H9 (cell line): ENCODE results near the gene TAAR8. TPM values are rescaled to one million over a fixed set of nuclear protein-coding genes. Genes with fewer than 3 reads are reported as not detected.
A peak's percentile ranks its signal among the peaks of the same experiment; 100 is the strongest.
"Not testable (repeated sequence)": the region's sequence is repeated elsewhere in the genome, so short reads cannot be mapped to it uniquely, and the experiment has no call there.

Experiments used
- DNase-seq: peaks from one replicate; pipeline ENCODE4 v3.0.0-alpha.2; 2017
- H2AFZ ChIP-seq: one replicate; pipeline ENCODE4 v1.6.1; 2013; ENCODE audit warnings: mild to moderate bottlenecking, low read length, control low read depth, moderate library complexity
- H2AK5ac ChIP-seq: 2 replicates; pipeline ENCODE4 v1.6.1; 2013; ENCODE audit warnings: low read length, control low read depth, mixed read lengths; ENCODE audit not compliant: insufficient read length
- H2BK120ac ChIP-seq: one replicate; pipeline ENCODE4 v1.6.1; 2013; ENCODE audit warnings: low read depth, mild to moderate bottlenecking, low read length, control low read depth, inconsistent platforms; ENCODE audit not compliant: poor library complexity, severe bottlenecking
- H2BK12ac ChIP-seq: 2 replicates; pipeline ENCODE4 v1.6.1; 2013; ENCODE audit warnings: low read length, control low read depth, mixed read lengths, low read depth; ENCODE audit not compliant: insufficient read length
- H2BK15ac ChIP-seq: 2 replicates; pipeline ENCODE4 v1.6.1; 2013; ENCODE audit warnings: low read depth, low read length, control low read depth
- H2BK20ac ChIP-seq: one replicate; pipeline ENCODE4 v1.6.1; 2013; ENCODE audit warnings: low read depth, mild to moderate bottlenecking, low read length, control low read depth, inconsistent platforms; ENCODE audit not compliant: poor library complexity, severe bottlenecking
- H2BK5ac ChIP-seq: 2 replicates; pipeline ENCODE4 v1.6.1; 2013; ENCODE audit warnings: low read length, control low read depth, mixed read lengths; ENCODE audit not compliant: insufficient read length
- H3K14ac ChIP-seq: 2 replicates; pipeline ENCODE4 v1.6.1; 2013; ENCODE audit warnings: low read length, control low read depth; ENCODE audit not compliant: insufficient read depth
- H3K18ac ChIP-seq: 2 replicates; pipeline ENCODE4 v1.6.1; 2013; ENCODE audit warnings: low read depth, mild to moderate bottlenecking, mixed read lengths, low read length, control low read depth; ENCODE audit not compliant: insufficient read length
- H3K23ac ChIP-seq: 2 replicates; pipeline ENCODE4 v1.6.1; 2013; ENCODE audit warnings: low read length, control low read depth, mixed read lengths, low read depth; ENCODE audit not compliant: insufficient read length
- H3K23me2 ChIP-seq: 2 replicates; pipeline ENCODE4 v1.6.1; 2013; ENCODE audit warnings: low read depth, mild to moderate bottlenecking, mixed read lengths, low read length, control low read depth; ENCODE audit not compliant: insufficient read length, poor library complexity, severe bottlenecking
- H3K27ac ChIP-seq: 2 replicates; pipeline ENCODE4 v1.5.1; 2013; ENCODE audit warnings: low read length, control low read depth, mixed read lengths, low read depth; ENCODE audit not compliant: insufficient read length
- H3K27me3 ChIP-seq: 2 replicates; pipeline ENCODE4 v1.6.1; 2013; ENCODE audit warnings: low read length, control low read depth, inconsistent platforms; ENCODE audit not compliant: insufficient read depth
- H3K4ac ChIP-seq: 2 replicates; pipeline ENCODE4 v1.6.1; 2013; ENCODE audit warnings: low read depth, mild to moderate bottlenecking, control low read depth, inconsistent platforms, low read length, moderate library complexity
- H3K4me1 ChIP-seq: 2 replicates; pipeline ENCODE4 v1.6.1; 2013; ENCODE audit warnings: low read length, control low read depth, inconsistent platforms; ENCODE audit not compliant: insufficient read depth
- H3K4me2 ChIP-seq: 2 replicates; pipeline ENCODE4 v1.6.1; 2013; ENCODE audit warnings: low read length, control low read depth, mixed read lengths; ENCODE audit not compliant: insufficient read length, insufficient read depth
- H3K56ac ChIP-seq: 2 replicates; pipeline ENCODE4 v1.6.1; 2013; ENCODE audit warnings: low read depth, mild to moderate bottlenecking, mixed read lengths, low read length, control low read depth; ENCODE audit not compliant: insufficient read length
- H3K79me1 ChIP-seq: 2 replicates; pipeline ENCODE4 v1.6.1; 2013; ENCODE audit warnings: low read depth, mild to moderate bottlenecking, moderate library complexity, low read length, control low read depth, inconsistent platforms; ENCODE audit not compliant: insufficient read depth, poor library complexity, severe bottlenecking
- H3K79me2 ChIP-seq: 2 replicates; pipeline ENCODE4 v1.6.1; 2013; ENCODE audit warnings: low read length, control low read depth, inconsistent platforms; ENCODE audit not compliant: insufficient read depth
- H3K9ac ChIP-seq: 2 replicates; pipeline ENCODE4 v1.6.1; 2013; ENCODE audit warnings: low read length, control low read depth, mixed read lengths; ENCODE audit not compliant: insufficient read length; ENCODE audit errors: extremely low read depth
- H3K9me3 ChIP-seq: one replicate; pipeline ENCODE4 v1.6.1; 2013; ENCODE audit warnings: low read depth, low read length, inconsistent platforms; ENCODE audit not compliant: control insufficient read depth
- H3T11ph ChIP-seq: one replicate; pipeline ENCODE4 v1.6.1; 2013; ENCODE audit warnings: mild to moderate bottlenecking, low read length, control low read depth, inconsistent platforms
- H4K20me1 ChIP-seq: one replicate; pipeline ENCODE4 v1.6.1; 2013; ENCODE audit not compliant: control insufficient read depth, insufficient read length, insufficient read depth
- H4K5ac ChIP-seq: 2 replicates; pipeline ENCODE4 v1.6.1; 2013; ENCODE audit warnings: low read depth, mild to moderate bottlenecking, mixed read lengths, low read length, control low read depth; ENCODE audit not compliant: insufficient read length
- H4K8ac ChIP-seq: replicated peaks from 2 replicates; pipeline ENCODE4 v1.6.1; 2013; ENCODE audit warnings: low read length, control low read depth, mixed read lengths, low read depth; ENCODE audit not compliant: insufficient read length
- H4K91ac ChIP-seq: 2 replicates; pipeline ENCODE4 v1.6.1; 2013; ENCODE audit warnings: low read depth, mild to moderate bottlenecking, moderate library complexity, mixed read lengths, low read length, control low read depth; ENCODE audit not compliant: insufficient read length
- H3K27ac Mint-ChIP-seq, 3 experiments: 2 replicates in 2 of 3; 3 replicates in 1 of 3; pipeline ENCODE4 v1.8.0; 2020 to 2021; ENCODE audit warnings: mixed read lengths in 3 of 3, mild to moderate bottlenecking in 1 of 3, moderate library complexity in 1 of 3
- H3K27me3 Mint-ChIP-seq: 2 replicates; pipeline ENCODE4 v1.8.0; 2021; ENCODE audit warnings: low read depth, mild to moderate bottlenecking, moderate library complexity, mixed read lengths
- H3K36me3 Mint-ChIP-seq, 3 experiments: 2 replicates in 2 of 3; 3 replicates in 1 of 3; pipeline ENCODE4 v1.8.0; 2020 to 2021; ENCODE audit warnings: low read depth in 3 of 3, mixed read lengths in 3 of 3; ENCODE audit not compliant: insufficient read depth in 1 of 3
- H3K4me1 Mint-ChIP-seq, 2 experiments: 2 replicates each; pipeline ENCODE4 v1.8.0; 2020; ENCODE audit warnings: mixed read lengths in 2 of 2
- H3K4me3 Mint-ChIP-seq, 2 experiments: 2 replicates in 1 of 2; 3 replicates in 1 of 2; pipeline ENCODE4 v1.8.0; 2020 to 2021; ENCODE audit warnings: mild to moderate bottlenecking in 2 of 2, mixed read lengths in 2 of 2, moderate library complexity in 1 of 2
- H3K9me3 Mint-ChIP-seq, 2 experiments: 2 replicates in 1 of 2; 3 replicates in 1 of 2; pipeline ENCODE4 v1.8.0; 2020; ENCODE audit warnings: mild to moderate bottlenecking in 2 of 2, mixed read lengths in 2 of 2, moderate library complexity in 1 of 2
- WGBS: extraction: QIAGEN DNeasy Blood & Tissue Kit; methylation state at CpG from one replicate; pipeline ENCODE4 v1.1.7; 2013; ENCODE audit warnings: missing lambda C conversion rate, low lambda C conversion rate, mixed read lengths; ENCODE audit not compliant: insufficient read length; ENCODE audit errors: extremely low coverage; 5-methylcytosine and 5-hydroxymethylcytosine counted together
- total RNA-seq: library from RNA; stranded (reverse); gene quantifications from 2 replicates; pipeline ENCODE4 v1.2.1, GENCODE V29; 2021
- TF ChIP-seq, protein P1 (sequence below): fragments of 200-600 bp; sonication (generic); conservative IDR thresholded peaks from 3 replicates; pipeline ENCODE4 v1.8.0; 2021; ENCODE audit warnings: antibody characterized with exemption, mild to moderate bottlenecking

Gene TAAR8
- total RNA-seq, 1 experiment from 2014 or later = not detected

DNA sequence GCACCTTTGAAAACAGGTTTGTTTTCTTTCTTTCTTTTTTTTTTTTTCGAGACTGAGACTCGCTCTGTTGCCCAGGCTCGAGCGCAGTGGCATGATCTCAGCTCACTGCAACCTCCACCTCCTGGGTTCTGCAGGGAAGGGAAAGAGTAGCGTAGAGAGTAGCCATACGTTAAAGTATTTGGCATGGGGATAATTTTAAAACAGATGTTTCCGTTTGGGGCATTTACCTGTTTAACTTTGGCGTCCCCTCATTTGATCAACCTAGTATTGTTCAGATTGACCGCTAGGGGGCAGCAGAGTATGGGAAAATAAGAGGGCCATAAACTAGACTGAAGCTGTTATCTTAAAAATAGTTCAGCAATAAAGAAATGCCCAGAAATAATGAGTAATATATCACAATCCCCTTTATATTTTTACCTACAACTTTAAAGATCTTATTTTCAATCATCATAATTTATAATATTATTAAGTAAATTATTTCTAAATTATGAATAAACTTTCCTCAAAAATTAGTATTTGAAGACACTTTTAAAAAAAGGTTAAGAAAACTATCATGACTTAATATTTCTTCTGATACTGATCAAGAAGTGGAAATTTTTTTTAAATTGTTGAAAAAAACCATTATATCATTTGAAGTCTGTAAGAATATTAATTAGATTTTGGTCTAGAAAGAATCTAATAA, 22.0 kb upstream of the TAAR8 start:
- peaks cover 2 to 7% (median 2%) of the 10 kb centered on the region in 3 experiments; a peak in 3 of 7 replicates for H3K36me3 Mint-ChIP-seq
- Histone ChIP-seq H3K9me3 (no peaks in the 10 kb centered on the region), H3K79me1 (no peaks in the 10 kb centered on the region), H2BK15ac (no peak overlapping the region), H2BK120ac (no peak overlapping the region), H3K79me2 (no peaks in the 10 kb centered on the region), H2BK12ac (no peak overlapping the region), H3K27ac (no peak overlapping the region), H4K91ac (no peak overlapping the region), H3K4me1 (no peaks in the 10 kb centered on the region; the same call in 1 of the 2 replicates), H2BK20ac (no peak overlapping the region), H2BK5ac (no peak overlapping the region), H3K23ac (no peak overlapping the region), H4K20me1 (no peaks in the 10 kb centered on the region), H3T11ph (no peak overlapping the region), H3K4me2 (no peak overlapping the region), H2AK5ac (no peak overlapping the region), H3K14ac (no peak overlapping the region), H3K23me2 (no peaks in the 10 kb centered on the region), H4K8ac (no peak overlapping the region), H3K18ac (no peak overlapping the region), H3K27me3 (no peaks in the 10 kb centered on the region), H3K9ac (no peak overlapping the region), H4K5ac (no peak overlapping the region), H3K4ac (no peak overlapping the region), H3K56ac (no peak overlapping the region), H2AFZ (peak overlapping the region; percentile 99)
- H3K4me3 Mint-ChIP-seq = peak overlapping the region in 1 of 2 experiments; percentile 56; a peak in 2 of 5 replicates
- H3K4me1 Mint-ChIP-seq = peaks cover 16 to 17% of the 10 kb centered on the region in 2 experiments
- no CpG with 5 or more reads among the region's 9 CpGs for WGBS
- peaks cover 7 to 13% of the 10 kb centered on the region in 2 experiments for H3K9me3 Mint-ChIP-seq
- H3K27me3 Mint-ChIP-seq = no peaks in the 10 kb centered on the region
- peak overlapping the region in 2 of 3 experiments; percentile 94; a peak in 4 of 7 replicates for H3K27ac Mint-ChIP-seq
- peak; percentile 46 for DNase-seq
- TF ChIP-seq, protein P1, sequence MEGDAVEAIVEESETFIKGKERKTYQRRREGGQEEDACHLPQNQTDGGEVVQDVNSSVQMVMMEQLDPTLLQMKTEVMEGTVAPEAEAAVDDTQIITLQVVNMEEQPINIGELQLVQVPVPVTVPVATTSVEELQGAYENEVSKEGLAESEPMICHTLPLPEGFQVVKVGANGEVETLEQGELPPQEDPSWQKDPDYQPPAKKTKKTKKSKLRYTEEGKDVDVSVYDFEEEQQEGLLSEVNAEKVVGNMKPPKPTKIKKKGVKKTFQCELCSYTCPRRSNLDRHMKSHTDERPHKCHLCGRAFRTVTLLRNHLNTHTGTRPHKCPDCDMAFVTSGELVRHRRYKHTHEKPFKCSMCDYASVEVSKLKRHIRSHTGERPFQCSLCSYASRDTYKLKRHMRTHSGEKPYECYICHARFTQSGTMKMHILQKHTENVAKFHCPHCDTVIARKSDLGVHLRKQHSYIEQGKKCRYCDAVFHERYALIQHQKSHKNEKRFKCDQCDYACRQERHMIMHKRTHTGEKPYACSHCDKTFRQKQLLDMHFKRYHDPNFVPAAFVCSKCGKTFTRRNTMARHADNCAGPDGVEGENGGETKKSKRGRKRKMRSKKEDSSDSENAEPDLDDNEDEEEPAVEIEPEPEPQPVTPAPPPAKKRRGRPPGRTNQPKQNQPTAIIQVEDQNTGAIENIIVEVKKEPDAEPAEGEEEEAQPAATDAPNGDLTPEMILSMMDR = peak; percentile 92

DNA sequence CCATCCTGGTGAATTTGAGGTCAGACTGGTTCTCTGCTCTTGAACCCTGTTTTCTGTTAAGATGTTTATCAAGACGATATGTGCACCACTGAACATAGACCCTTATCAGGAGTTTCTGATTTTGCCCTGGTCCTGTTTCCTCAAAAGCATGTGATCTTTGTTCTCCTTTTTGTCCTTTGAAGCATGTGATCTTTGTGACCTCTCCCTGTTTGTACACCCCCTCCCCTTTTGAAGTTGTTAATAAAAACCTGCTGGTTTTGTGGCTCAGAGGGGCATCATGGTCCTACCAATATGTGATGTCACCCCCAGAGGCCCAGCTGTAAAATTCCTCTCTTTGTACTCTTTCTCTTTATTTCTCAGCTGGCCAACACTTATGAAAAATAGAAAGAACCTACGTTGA, 17.9 kb upstream of the TAAR8 start:
- not testable (repeated sequence) for H3K4me1 Mint-ChIP-seq, H3K36me3 Mint-ChIP-seq, H3K4me1 ChIP-seq, H3K4ac ChIP-seq, H4K20me1 ChIP-seq, H3K9me3 ChIP-seq, H3K27ac Mint-ChIP-seq, H4K91ac ChIP-seq, H3K4me3 Mint-ChIP-seq, H3K9ac ChIP-seq, H3K79me2 ChIP-seq, H3K23me2 ChIP-seq, DNase-seq, H4K8ac ChIP-seq, H3K56ac ChIP-seq, H2AFZ ChIP-seq, H3K79me1 ChIP-seq, H2BK5ac ChIP-seq, H3K27me3 ChIP-seq, H2BK120ac ChIP-seq, H3K14ac ChIP-seq, H3K4me2 ChIP-seq, H4K5ac ChIP-seq, H2AK5ac ChIP-seq, H3K27me3 Mint-ChIP-seq, H3T11ph ChIP-seq, H2BK20ac ChIP-seq, H2BK15ac ChIP-seq, H3K18ac ChIP-seq, H3K27ac ChIP-seq, H2BK12ac ChIP-seq, H3K23ac ChIP-seq
- WGBS = no CpG with 5 or more reads among the region's 2 CpGs
- peaks cover 7 to 14% of the 10 kb centered on the region in 2 experiments for H3K9me3 Mint-ChIP-seq
